HL-60/S4 (cell line): Measurements from ENCODE around the gene DPH1.

Experiments used
- in situ Hi-C: fragments of 300-500 bp; cut with MboI; formaldehyde crosslinking; loops from 2 replicates; pipeline ENCODE4 v1.14.3; 2022; ENCODE audit warnings: low sequenced_read_pairs

Gene DPH1

DNA sequence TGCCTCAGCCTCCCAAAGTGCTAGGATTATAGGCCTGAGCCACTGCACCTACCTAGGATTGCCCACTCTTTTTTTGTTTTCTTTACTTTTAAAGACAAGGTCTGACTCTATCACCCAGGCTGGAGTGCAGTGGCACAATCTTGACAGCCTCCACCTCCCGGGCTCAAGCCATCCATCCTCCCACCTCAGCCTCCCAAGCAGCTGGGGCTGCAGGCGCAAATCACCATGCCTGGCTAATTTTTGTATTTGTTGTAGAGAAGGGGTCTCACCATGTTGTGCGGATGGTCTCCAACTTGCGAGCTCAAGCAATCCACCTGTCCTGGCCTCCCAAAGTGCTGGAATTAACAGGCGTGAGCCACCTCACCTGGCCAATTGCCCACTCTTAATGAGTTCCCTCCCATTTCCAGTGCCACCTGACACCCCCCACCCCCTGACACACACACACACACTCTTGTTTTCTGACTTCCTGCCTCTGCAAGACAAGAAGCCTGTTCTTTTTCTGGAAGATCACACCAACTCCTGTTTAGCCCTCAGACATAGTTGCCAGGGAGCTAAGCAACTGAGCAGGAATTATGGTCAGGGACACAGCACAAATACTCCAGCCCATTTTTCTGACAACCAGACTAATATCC lies 14.4 kb downstream of the DPH1 start:
- in situ Hi-C loops: loop anchor here (25.0 kb wide), 1 partner anchor 332 kb away; the partner anchor contains the start of genes TLCD2 and WDR81

DNA sequence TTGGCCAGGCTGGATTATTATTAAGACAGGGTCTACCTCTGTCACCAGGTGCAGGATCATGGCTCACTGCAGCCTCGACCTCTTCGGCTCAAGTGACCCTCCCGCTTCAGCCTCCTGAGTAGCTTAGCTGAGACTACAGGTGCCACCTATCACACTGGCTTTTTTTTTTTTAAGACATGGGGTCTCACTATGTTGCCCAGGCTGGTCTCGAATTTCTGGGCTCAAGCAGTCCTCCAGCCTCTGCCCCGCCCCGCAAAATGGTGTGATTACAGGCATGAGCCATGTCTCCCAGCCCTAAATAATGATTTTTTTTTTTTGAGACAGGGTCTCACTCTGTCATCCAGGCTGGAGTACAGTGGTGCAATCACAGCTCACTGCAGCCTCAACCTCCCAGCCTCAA lies 17.6 kb downstream of the DPH1 start:
- in situ Hi-C loops: loop anchor here (25.0 kb wide), 1 partner anchor 335 kb away; the partner anchor contains the start of genes TLCD2 and WDR81

DNA sequence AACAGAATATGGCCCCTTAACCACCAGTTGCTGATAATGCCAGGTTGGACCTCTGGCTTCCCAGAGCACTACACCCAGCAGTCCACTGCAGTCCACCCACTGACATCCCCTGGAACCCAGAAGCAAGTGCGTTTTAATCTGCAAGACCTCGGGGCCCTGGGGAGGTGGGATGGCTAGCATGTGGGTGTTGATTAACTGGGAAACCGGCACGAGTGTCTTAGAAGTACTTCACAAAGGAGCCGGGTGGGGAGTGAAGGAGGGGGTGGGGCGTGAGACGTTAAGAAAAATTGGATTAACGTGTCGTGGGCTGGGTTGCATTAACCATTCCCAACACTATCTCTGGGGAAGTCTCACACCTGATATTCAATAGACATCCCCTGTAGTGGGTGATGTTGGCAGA lies 18.9 kb downstream of the DPH1 start:
- in situ Hi-C loops: loop anchor here (25.0 kb wide), 1 partner anchor 337 kb away; the partner anchor contains the start of genes TLCD2 and WDR81

DNA sequence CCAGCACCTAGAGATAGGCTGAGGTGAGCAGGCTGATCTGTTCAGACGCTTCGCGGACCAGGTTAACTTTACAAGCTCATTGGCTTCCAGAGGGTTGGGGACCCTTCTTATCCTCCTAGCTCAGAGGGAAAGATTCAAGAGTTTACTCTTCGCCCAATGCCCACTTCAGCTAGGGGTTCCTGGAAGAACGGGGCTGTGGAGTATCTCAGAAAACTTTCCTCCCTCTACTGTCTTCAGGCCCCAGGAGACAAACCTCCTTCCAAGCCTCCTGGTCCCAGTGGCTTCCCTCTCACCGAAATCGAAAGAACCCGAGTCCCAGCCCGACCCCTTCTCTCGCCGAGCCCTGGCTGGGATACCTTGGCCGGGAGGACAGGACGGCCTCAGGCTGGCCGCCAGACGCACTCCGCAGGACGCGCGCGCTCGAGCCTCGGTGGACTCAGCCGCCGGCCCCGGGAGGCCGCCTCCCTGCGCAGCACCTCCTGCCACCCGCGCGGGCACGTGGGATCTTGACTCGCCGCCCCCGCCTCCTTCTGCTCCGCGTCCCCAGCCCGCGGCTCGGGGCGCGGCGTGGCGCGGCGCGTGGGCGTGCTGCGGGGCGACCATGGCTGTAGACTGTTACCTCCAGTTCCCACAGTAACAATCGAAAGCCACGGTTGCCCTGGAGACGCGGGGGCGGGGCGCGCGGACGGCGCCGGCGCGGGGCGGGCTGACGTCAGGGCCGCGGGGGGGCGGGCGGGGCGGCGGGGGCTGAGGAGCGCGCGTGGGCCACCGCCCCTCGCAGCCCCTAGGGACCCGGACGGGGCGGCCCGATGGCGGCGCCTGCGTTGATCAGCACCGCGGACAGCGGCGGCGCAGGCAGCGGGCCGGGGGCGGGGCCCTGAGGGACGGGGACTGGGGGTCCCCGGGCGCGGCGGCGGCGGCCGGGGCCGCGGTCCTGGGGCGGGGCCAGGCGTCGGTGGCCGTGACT lies 19.7 kb downstream of the DPH1 start:
- in situ Hi-C loops: loop anchor here (25.0 kb wide), 1 partner anchor 337 kb away; the partner anchor contains the start of genes TLCD2 and WDR81

DNA sequence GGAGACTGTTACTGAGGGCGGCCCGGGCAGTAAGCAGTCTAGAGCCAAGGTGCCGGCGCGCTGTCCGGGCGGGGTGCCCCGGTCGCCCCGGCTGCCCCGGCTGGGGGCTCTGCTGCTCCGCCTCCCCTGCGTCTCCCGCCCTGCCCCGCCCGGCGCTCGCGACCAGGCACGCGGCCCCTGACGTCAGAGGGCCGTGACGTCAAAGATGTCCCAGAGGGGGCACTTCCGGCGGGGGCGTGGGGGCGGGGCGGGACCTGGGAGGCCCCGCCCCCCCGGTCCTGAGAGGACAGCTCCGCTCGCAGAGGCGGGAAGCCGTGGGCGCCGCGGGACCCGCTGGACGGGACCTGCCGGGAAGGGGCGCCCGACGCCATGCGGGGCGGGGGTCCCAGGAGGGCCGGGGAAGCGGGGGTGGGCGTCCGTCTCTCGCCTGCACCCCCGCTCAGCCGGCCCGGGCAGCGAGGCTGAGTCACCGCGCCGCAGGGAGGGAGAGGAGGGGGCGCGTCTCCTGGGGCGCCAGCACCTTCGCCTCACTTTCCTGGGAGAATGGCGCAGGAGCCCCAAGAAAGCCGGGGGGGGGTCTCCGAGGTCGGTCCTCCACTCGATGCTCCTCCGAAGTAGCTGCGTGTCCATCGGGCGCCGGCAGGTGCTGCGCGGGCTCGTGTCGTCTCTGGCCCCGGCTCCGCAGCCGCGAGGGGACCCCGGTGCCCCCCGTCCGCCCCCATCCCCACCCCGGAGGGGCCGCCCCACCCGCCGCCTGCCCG lies 20.5 kb downstream of the DPH1 start:
- in situ Hi-C loops: no loop called here

DNA sequence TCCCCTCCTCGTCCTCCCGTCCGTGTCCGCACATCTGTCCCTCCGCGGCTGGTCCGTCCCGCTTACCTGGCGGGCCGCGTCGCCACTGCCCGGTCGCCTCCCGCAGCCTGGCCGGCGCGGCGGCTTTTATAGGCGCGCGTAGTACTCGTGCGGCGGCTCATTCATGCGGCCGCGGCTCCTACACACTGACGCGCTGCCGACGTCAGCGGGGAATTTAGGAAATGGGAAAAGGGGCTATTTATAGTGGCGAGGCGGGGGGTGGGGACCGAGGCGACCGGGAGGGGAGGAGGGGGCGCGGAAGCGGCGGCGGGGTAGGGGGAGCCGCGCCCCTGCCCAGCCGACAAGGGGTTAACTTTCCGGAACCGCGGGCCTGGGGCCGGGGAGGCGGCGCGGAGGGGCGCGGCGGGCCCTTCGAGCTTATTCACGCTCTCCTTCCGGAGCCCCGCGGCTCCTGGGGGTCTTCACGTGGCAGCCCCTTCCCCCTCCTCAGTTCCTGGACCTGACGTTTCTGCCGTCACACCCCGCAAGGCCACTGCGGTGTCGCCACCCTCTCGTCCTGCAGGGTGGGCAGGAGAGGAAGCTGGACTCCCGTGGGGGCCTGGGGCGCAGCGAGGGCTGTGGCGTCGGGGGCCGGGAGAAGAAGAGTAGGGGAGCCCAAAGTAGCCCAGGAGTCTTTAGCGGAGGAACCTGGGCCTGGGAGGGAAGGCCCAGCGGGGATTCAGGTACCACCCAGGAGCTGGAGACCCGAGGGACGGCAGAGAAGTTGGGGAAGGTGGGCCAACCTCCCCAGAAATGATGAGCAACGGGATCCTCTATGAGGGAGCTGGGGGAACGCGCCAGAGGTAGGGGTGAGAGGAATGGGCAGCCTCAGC lies 21.3 kb downstream of the DPH1 start:
- in situ Hi-C loops: no loop called here

DNA sequence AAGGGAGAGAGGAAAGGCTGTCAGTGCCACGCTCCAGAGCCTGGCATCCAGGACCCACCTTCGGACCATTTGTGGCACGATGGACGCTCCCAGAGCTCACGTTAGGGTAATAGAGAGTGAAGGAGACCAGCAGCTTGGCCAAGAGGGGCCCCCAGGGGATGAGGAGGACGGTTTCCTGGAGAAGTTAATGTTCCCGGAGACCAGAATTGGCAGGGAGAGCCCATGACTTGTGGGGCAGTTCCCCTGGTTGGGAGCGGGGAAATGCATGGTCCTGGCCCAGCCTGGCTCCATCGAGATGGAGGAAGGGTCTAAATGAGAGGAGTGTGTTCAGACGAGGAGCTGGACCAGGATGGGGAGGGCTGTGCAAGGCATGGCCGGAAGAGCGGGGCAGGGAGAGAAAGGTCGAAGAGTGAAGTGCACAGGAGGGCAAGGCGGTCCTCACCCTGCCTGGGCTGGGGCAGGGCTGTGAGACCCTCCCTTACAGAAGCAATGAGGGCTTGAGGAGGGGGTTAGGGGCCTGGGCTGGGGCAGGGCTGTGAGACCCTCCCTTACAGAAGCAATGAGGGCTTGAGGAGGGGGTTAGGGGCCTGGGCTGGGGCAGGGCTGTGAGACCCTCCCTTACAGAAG lies 22.1 kb downstream of the DPH1 start:
- in situ Hi-C loops: no loop called here

DNA sequence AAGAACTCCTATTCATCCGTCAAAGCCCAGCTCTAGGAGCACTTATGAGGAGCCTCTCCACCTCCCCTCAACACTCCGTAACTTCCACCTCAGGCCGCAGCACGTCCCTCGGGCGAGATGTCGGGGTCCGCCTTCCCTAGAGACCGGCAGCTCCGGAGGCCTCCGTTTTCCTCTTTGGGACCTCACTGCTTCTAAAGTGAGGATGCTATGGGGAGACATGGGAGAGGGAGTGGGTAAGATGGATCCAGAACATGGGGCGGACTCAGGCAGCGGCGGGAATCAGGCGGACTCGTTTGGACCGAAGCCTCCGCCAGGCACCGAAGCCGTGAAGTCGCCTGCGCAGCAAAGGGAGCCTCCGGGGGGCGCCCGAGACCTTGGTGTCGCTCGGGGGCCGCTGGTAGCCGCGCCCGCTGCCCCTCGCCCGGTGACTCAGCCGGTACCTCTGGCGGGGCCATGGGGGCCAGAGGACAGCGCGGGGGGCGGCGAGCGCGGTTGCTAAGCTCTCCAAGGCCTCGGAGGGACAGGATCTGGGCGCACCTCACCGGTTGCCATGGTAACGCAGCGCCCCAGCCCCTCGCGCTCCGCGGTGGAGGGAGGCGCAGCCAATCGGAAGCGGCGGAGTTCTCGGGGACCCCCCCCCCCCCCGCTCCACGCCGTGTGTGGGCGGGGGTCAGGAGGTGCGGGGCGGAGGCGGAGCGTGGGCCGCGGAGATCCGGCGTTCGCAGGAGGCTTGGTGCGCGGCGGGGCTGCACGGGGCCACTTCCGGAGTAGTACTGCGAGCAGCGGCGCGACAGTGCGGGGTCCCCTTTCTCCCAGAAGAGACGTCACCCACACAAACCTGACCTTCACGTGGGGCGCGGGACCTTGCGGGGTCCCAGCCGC lies 23.7 kb downstream of the DPH1 start:
- in situ Hi-C loops: no loop called here

DNA sequence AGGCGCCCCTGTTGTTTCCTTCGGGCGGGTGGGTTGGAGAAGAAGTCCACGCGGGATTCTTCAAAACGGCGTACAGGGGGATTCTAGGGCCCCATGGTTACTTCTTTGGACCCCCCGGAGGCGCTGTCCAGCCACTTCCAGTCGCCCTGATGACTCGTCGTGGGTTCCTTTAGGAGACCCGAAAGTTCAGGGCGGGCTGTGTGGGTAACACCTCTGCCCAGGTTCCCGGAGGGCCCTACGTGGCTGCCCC lies 24.2 kb downstream of the DPH1 start:
- in situ Hi-C loops: no loop called here

DNA sequence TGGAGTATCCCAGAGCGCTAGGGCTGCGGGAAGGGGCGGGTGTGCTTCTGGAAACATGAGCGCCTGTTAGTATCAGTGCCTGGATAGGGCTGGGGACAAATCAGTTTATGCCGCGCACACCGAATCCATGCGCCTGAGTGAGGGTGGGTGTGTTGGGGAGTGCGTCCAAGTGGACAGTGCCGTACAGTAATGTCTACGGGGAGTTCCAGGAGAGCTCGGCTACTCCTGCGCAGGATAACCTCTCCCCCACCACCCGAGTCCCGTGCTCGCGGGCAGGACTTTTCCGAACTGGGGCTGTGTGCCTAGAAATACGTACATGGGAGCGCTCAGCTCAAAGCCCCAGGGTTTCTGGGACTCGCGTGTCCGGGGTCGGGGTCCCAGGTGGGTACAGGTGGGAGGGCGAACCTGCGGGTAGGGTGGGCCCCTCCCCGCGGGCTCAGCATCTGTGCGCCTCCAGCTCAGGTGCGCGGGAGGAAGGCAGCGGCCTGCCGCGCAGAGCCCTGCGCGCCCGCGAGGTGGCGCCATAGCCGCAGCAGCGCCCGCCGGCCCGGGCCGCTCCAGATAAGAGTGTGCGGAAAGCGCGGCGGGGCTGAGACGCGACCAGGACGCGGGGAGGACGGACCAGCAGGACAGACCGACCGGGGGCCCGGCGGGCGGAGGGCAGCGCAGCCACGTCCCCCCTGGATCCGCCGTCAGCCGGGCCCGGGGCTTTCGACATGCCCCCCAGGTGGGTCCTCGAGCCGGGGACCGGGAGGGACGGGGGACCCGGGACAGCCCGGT lies 24.7 kb downstream of the DPH1 start, which contains the start of gene HIC1:
HIC1 (plus strand) TSS at position 592 of the 780 bp plus-strand sequence. CDS start 1,588 bp downstream, outside the sequence.
- in situ Hi-C loops: no loop called here

DNA sequence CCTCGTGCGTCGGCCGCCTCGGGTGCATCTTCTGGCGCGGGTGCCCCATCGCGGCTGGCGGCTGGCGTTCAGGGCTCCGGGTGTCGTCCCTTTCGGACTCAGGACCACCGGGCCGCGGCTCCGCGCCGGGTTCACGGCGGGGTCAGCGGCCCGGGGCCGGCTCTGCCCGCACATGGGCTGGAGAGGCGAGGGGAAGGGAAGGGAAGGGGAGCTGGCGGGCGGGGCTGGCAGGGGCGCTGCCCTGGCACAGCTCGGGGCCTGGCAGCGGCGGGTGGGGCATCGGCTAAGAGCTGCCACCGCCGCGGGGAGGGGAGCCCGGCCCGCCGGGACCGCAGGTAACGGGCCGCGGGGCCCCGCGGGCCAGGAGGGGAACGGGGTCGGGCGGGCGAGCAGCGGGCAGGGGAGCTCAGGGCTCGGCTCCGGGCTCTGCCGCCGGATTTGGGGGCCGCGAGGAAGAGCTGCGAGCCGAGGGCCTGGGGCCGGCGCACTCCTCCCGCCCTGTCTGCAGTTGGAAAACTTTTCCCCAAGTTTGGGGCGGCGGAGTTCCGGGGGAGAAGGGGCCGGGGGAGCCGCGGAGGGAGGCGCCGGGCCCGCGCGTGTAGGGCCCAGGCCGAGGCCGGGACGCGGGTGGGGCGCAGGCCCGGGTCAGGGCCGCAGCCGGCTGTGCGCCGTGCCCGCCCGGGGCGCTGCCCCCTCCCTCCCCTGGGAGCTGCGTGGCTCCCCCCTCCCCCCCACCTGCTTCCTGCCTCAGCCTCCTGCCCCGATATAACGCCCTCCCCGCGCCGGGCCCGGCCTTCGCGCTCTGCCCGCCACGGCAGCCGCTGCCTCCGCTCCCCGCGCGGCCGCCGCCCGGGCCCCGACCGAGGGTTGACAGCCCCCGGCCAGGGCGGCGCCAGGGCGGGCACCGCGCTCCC lies 25.6 kb downstream of the DPH1 start:
- in situ Hi-C loops: no loop called here

DNA sequence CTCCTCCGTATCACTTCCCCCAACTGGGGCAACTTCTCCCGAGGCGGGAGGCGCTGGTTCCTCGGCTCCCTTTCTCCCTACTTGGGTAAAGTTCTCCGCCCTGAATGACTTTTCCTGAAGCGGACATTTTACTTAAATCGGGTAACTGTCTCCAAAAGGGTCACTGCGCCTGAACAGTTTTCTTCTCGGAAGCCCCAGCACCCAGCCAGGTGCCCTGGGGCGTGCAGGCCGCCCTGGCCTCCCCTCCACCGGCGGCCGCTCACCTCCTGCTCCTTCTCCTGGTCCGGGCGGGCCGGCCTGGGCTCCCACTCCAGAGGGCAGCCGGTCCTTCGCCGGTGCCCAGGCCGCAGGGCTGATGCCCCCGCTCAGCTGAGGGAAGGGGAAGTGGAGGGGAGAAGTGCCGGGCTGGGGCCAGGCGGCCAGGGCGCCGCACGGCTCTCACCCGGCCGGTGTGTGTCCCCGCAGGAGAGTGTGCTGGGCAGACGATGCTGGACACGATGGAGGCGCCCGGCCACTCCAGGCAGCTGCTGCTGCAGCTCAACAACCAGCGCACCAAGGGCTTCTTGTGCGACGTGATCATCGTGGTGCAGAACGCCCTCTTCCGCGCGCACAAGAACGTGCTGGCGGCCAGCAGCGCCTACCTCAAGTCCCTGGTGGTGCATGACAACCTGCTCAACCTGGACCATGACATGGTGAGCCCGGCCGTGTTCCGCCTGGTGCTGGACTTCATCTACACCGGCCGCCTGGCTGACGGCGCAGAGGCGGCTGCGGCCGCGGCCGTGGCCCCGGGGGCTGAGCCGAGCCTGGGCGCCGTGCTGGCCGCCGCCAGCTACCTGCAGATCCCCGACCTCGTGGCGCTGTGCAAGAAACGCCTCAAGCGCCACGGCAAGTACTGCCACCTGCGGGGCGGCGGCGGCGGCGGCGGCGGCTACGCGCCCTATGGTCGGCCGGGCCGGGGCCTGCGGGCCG lies 26.5 kb downstream of the DPH1 start:
- in situ Hi-C loops: no loop called here

DNA sequence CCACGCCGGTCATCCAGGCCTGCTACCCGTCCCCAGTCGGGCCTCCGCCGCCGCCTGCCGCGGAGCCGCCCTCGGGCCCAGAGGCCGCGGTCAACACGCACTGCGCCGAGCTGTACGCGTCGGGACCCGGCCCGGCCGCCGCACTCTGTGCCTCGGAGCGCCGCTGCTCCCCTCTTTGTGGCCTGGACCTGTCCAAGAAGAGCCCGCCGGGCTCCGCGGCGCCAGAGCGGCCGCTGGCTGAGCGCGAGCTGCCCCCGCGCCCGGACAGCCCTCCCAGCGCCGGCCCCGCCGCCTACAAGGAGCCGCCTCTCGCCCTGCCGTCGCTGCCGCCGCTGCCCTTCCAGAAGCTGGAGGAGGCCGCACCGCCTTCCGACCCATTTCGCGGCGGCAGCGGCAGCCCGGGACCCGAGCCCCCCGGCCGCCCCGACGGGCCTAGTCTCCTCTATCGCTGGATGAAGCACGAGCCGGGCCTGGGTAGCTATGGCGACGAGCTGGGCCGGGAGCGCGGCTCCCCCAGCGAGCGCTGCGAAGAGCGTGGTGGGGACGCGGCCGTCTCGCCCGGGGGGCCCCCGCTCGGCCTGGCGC lies 27.3 kb downstream of the DPH1 start:
- in situ Hi-C loops: no loop called here

DNA sequence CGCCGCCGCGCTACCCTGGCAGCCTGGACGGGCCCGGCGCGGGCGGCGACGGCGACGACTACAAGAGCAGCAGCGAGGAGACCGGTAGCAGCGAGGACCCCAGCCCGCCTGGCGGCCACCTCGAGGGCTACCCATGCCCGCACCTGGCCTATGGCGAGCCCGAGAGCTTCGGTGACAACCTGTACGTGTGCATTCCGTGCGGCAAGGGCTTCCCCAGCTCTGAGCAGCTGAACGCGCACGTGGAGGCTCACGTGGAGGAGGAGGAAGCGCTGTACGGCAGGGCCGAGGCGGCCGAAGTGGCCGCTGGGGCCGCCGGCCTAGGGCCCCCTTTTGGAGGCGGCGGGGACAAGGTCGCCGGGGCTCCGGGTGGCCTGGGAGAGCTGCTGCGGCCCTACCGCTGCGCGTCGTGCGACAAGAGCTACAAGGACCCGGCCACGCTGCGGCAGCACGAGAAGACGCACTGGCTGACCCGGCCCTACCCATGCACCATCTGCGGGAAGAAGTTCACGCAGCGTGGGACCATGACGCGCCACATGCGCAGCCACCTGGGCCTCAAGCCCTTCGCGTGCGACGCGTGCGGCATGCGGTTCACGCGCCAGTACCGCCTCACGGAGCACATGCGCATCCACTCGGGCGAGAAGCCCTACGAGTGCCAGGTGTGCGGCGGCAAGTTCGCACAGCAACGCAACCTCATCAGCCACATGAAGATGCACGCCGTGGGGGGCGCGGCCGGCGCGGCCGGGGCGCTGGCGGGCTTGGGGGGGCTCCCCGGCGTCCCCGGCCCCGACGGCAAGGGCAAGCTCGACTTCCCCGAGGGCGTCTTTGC lies 28.0 kb downstream of the DPH1 start:
- in situ Hi-C loops: no loop called here
